ENCODE results near the gene WNT3A.

DNA sequence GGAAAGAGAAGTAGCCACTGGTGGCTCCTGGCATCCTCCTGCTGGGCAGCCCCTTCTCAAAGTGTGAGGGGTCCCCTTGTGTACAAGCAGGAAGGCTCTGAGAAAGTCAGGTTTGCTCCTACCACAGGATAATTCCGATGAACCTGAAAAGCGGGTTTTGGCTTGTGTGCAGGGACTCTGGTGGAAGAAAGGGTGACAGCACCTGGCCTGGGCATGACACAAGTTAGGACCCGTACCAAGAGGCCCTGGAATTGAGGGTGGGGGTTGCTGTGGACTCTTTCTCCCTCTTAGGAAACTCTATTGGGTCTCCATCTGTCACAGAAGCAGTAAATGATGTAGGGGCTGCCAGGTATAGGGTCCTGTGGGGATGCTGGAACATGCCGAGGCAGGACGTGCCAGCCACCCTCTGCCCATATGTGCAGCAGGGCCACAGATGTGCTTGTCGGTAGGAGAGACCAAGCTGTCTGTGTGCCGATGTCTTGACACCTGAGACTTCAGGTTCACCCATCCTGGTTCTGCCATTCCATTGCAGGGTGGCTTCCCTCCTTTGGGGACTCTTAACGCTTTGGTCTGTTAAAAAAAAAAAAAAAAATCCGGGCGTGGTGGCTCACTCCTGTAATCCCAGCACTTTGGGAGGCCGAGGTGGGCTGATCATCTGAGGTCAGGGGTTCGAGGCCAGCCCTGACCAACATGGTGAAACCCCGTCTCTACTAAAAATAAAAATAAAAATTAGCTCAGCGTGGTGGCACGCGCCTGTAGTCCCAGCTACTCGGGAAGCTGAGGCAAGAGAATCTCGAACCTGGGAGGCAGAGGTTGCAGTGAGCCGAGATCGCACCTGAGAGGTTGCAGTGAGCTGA lies 86.5 kb downstream of the WNT3A start:
- no peak for TF ChIP-seq POLR2A (IDR thresholded peaks at IDR 0.05; ENCODE audit: low read depth, low read length)
- peak; percentile 43; the same call in 1 of the 2 replicates for TF ChIP-seq POLR2AphosphoS5 (IDR thresholded peaks at IDR 0.05; ENCODE audit: low read depth, low read length)
- TF ChIP-seq TAF1 (IDR thresholded peaks at IDR 0.05; ENCODE audit: low read depth, low read length): no peak

Data from GM12891 (cell line).